Measurements from ENCODE around the gene SMARCA5.
A peak's percentile ranks its signal among the peaks of the same experiment; 100 is the strongest.

SMARCA5 gene

GRCh38 chr4:143531788-143532491 lies 18.4 kb downstream of the SMARCA5 start:
- no peak for DNase-seq (ENCODE audit: low read depth, low spot score)

GRCh38 chr4:143538979-143539669 lies 25.6 kb downstream of the SMARCA5 start:
- no peak for DNase-seq (ENCODE audit: low read depth, low spot score)

- DNase-seq (ENCODE audit: low read depth, low spot score), result no peak
These were observed 26.1 kb downstream of the SMARCA5 start for GRCh38 chr4:143539670-143540023.

GRCh38 chr4:143549928-143550327 lies 36.4 kb downstream of the SMARCA5 start:
- DNase-seq (ENCODE audit: low read depth, low spot score), result no peak

GRCh38 chr4:143554728-143555597 lies 41.5 kb downstream of the SMARCA5 start:
- no peak for DNase-seq (ENCODE audit: low read depth, low spot score)

GRCh38 chr4:143555676-143556075 lies 42.2 kb downstream of the SMARCA5 start:
- DNase-seq (ENCODE audit: low read depth, low spot score), result no peak

GRCh38 chr4:143558286-143558685 lies 44.8 kb downstream of the SMARCA5 start:
- no peak for DNase-seq (ENCODE audit: low read depth, low spot score)

GRCh38 chr4:143558823-143559756 lies 45.6 kb downstream of the SMARCA5 start:
- DNase-seq (ENCODE audit: low read depth, low spot score), result peak; percentile 53

- DNase-seq (ENCODE audit: low read depth, low spot score), result peak; percentile 0
These were observed 46.2 kb downstream of the SMARCA5 start for GRCh38 chr4:143559757-143560147.

GRCh38 chr4:143564472-143564871 lies 51.0 kb downstream of the SMARCA5 start:
- DNase-seq (ENCODE audit: low read depth, low spot score), result no peak

- DNase-seq (ENCODE audit: low read depth, low spot score), result no peak
These were observed 61.8 kb downstream of the SMARCA5 start for GRCh38 chr4:143575331-143575730.

- no peak for DNase-seq (ENCODE audit: low read depth, low spot score)
These were observed 67.9 kb downstream of the SMARCA5 start for GRCh38 chr4:143581331-143581946.

GRCh38 chr4:143585548-143585947 lies 72.0 kb downstream of the SMARCA5 start:
- no peak for DNase-seq (ENCODE audit: low read depth, low spot score)

- DNase-seq (ENCODE audit: low read depth, low spot score), result no peak
These were observed 72.6 kb downstream of the SMARCA5 start for GRCh38 chr4:143586080-143586479.

GRCh38 chr4:143587703-143588102 lies 74.2 kb downstream of the SMARCA5 start:
- no peak for DNase-seq (ENCODE audit: low read depth, low spot score)

- no peak for DNase-seq (ENCODE audit: low read depth, low spot score)
These were observed 83.8 kb downstream of the SMARCA5 start for GRCh38 chr4:143597276-143597675.

GRCh38 chr4:143598816-143599215 lies 85.3 kb downstream of the SMARCA5 start:
- DNase-seq (ENCODE audit: low read depth, low spot score), result no peak

GRCh38 chr4:143599827-143600226 lies 86.3 kb downstream of the SMARCA5 start:
- no peak for DNase-seq (ENCODE audit: low read depth, low spot score)

- no peak for DNase-seq (ENCODE audit: low read depth, low spot score)
These were observed 93.0 kb downstream of the SMARCA5 start for GRCh38 chr4:143606480-143606879.
